Measurements from ENCODE around the gene CLASRP. TPM values are rescaled to one million over a fixed set of nuclear protein-coding genes. Genes with fewer than 3 reads are reported as not detected.

Gene CLASRP
- total RNA-seq, 1 donor: 17.0 TPM

DNA sequence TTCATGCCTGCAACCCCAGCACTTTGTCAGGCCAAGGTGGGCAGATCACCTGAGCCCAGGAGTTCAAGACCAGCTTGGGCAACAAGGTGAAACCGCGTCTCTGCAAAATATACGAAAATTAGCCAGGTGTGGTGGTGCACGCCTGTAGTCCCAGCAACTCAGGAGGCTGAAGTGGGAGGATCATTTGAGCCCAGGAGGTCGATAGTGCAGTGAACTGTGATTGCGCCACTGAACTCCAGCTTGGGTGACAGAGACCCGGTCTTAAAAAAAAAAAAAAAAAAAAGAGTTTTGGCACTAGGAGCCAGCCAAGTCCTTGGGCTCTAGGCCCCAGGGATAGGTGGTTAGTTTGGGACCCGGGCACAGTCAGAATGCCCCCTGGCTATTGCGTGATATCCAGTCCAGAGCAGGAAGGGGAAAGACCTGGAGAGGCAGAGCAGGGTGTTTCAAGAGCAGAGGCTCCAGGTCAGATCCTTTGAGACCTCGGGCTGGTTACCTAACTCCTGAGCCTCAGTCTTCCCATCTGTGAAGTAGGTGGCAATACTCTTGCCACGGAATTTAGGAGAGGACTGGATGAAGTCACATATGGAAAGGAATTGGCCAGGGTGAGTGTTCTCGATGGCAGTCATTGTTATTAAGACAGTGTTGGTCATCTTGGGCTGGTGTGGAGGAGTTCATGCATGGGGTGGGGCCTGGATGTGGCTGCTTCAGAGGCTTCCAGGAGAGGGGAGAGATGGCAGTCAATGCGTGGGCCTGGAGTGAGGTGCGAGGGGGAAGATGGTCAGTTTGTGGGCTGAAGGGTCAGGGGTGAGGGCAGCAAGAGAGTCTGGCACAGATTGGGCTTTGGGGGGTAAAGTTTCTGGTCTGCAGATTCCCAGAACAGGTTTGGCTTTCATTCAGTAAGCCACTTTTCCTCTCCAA, 56.9 kb downstream of the CLASRP start:
- Histone ChIP-seq H3K79me2 (ENCODE audit: insufficient read depth, low read length) (peaks cover 78% of the 10 kb centered on the region), H3K27me3 (ENCODE audit: insufficient read depth, low read length) (no peaks in the 10 kb centered on the region), H2AFZ (ENCODE audit: low read length) (no peak overlapping the region), H3K4me3 (ENCODE audit: insufficient read depth, low read length) (no peak overlapping the region), H4K20me1 (ENCODE audit: insufficient read depth, low read length) (peaks cover 70% of the 10 kb centered on the region), H3K4me2 (ENCODE audit: insufficient read depth, low read length) (no peak overlapping the region), H3K4me1 (ENCODE audit: insufficient read depth, low read length) (peaks cover 52% of the 10 kb centered on the region), H3K27ac (ENCODE audit: low read depth, low read length) (no peak overlapping the region), H3K36me3 (ENCODE audit: insufficient read depth, low read length) (no peaks in the 10 kb centered on the region), H3K9me3 (ENCODE audit: low read depth, low read length) (no peaks in the 10 kb centered on the region)
- no peak for TF ChIP-seq CTCF (IDR thresholded peaks at IDR 0.05; ENCODE audit: extremely low read depth, low read depth, low read length)
- DNase-seq (ENCODE audit: insufficient read length, low spot score, missing footprints): no peak

DNA sequence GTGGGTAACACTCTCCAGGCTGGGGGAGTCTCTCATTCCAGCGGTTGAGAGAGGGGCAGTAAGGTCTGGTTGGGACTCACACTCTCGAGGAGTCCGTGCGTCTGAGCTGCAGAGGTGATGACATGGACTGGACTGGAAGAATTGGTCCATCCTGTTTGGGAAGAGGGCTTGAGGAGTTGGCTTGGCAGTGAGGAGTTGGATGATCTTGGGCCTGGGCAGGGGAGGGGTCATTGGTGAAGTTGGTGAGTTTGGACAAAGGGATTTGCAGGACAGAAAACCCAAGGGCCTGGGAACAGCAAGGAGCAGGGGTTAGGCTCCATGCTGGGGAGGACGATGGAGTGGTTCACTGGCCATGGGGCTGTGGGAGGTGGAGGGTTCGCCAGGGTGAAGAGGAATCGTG, 57.9 kb downstream of the CLASRP start:
- DNase-seq (ENCODE audit: insufficient read length, low spot score, missing footprints): no peak
- peaks cover 87% of the 10 kb centered on the region for H3K79me2 ChIP-seq (ENCODE audit: insufficient read depth, low read length)
- no peak overlapping the region for H2AFZ ChIP-seq (ENCODE audit: low read length)
- H3K9me3 ChIP-seq (ENCODE audit: low read depth, low read length): no peaks in the 10 kb centered on the region
- no peak for TF ChIP-seq CTCF (IDR thresholded peaks at IDR 0.05; ENCODE audit: extremely low read depth, low read depth, low read length)
- H3K4me2 ChIP-seq (ENCODE audit: insufficient read depth, low read length): no peak overlapping the region
- H3K36me3 ChIP-seq (ENCODE audit: insufficient read depth, low read length): no peaks in the 10 kb centered on the region
- no peaks in the 10 kb centered on the region for H3K27me3 ChIP-seq (ENCODE audit: insufficient read depth, low read length)
- H3K4me1 ChIP-seq (ENCODE audit: insufficient read depth, low read length): peaks cover 49% of the 10 kb centered on the region
- H3K27ac ChIP-seq (ENCODE audit: low read depth, low read length): peak overlapping the region; percentile 94
- H4K20me1 ChIP-seq (ENCODE audit: insufficient read depth, low read length): peaks cover 80% of the 10 kb centered on the region
- no peak overlapping the region for H3K4me3 ChIP-seq (ENCODE audit: insufficient read depth, low read length)

GRCh38 chr19:45097450-45097775, 58.6 kb downstream of the CLASRP start:
- H3K4me2 ChIP-seq (ENCODE audit: insufficient read depth, low read length): no peak overlapping the region
- H2AFZ ChIP-seq (ENCODE audit: low read length): no peak overlapping the region
- H3K4me3 ChIP-seq (ENCODE audit: insufficient read depth, low read length): no peak overlapping the region
- H3K9me3 ChIP-seq (ENCODE audit: low read depth, low read length): no peaks in the 10 kb centered on the region
- peaks cover 45% of the 10 kb centered on the region for H3K4me1 ChIP-seq (ENCODE audit: insufficient read depth, low read length)
- H3K27ac ChIP-seq (ENCODE audit: low read depth, low read length): peak overlapping the region; percentile 94
- no peaks in the 10 kb centered on the region for H3K36me3 ChIP-seq (ENCODE audit: insufficient read depth, low read length)
- H4K20me1 ChIP-seq (ENCODE audit: insufficient read depth, low read length): peaks cover 86% of the 10 kb centered on the region
- peaks cover 94% of the 10 kb centered on the region for H3K79me2 ChIP-seq (ENCODE audit: insufficient read depth, low read length)
- DNase-seq (ENCODE audit: insufficient read length, low spot score, missing footprints): no peak
- TF ChIP-seq CTCF (IDR thresholded peaks at IDR 0.05; ENCODE audit: extremely low read depth, low read depth, low read length): no peak
- no peaks in the 10 kb centered on the region for H3K27me3 ChIP-seq (ENCODE audit: insufficient read depth, low read length)

DNA sequence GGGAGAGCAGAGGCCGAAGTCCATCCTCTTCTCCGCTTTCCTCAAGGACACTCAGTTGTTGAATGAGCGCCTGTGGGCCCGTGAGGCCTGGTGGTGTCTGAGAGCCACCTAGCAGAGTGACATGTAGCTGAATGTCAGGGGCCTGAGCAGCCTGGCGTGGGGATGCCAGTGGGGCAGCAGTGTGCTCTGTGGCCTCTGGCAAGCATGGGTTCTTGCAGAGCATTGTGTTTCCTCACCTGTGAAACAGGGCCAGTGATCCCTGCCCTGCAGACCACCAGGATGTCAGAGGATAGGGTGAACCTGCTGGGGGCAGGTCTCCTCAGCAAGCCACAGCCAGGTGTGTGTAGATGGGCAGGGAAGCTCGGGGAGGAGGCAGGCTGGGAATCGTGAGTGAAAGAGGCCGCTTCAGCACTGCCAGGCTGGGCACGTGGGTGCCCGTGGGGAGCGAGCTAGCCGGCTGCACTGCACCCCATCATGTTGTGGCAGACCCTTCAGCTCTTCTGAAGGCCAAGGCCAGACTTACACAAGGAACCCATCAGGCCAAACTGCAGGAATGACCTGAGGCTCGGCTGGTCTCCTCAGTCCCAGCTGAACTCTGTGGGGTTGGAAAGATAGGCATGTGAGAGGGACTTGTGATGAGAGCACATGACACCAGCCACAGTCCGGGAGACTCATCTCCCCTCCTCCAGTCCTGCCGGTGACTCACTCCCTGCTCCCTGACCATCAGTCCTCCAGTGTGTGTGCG, 59.1 kb downstream of the CLASRP start:
- TF ChIP-seq CTCF (IDR thresholded peaks at IDR 0.05; ENCODE audit: extremely low read depth, low read depth, low read length): no peak
- no peaks in the 10 kb centered on the region for H3K36me3 ChIP-seq (ENCODE audit: insufficient read depth, low read length)
- H2AFZ ChIP-seq (ENCODE audit: low read length): peak overlapping the region; percentile 45
- peak overlapping the region; percentile 94 for H3K27ac ChIP-seq (ENCODE audit: low read depth, low read length)
- peak overlapping the region; percentile 74 for H3K4me2 ChIP-seq (ENCODE audit: insufficient read depth, low read length)
- DNase-seq (ENCODE audit: insufficient read length, low spot score, missing footprints): peak; percentile 100
- peaks cover 48% of the 10 kb centered on the region for H3K4me1 ChIP-seq (ENCODE audit: insufficient read depth, low read length)
- no peaks in the 10 kb centered on the region for H3K27me3 ChIP-seq (ENCODE audit: insufficient read depth, low read length)
- H3K9me3 ChIP-seq (ENCODE audit: low read depth, low read length): no peaks in the 10 kb centered on the region
- peak overlapping the region; percentile 22 for H3K4me3 ChIP-seq (ENCODE audit: insufficient read depth, low read length)
- H4K20me1 ChIP-seq (ENCODE audit: insufficient read depth, low read length): peaks cover 91% of the 10 kb centered on the region
- peaks cover 100% of the 10 kb centered on the region for H3K79me2 ChIP-seq (ENCODE audit: insufficient read depth, low read length)

Data from osteoblast (primary cell).